Activated B cell treated with CpG ODN at 0.5 μM for 24 hours (primary cell): ENCODE data around the gene MTMR3. TPM values are rescaled to one million over a fixed set of nuclear protein-coding genes. Genes with fewer than 3 reads are reported as not detected.
"Not testable (repeated sequence)": the region's sequence is repeated elsewhere in the genome, so short reads cannot be mapped to it uniquely, and the experiment has no call there.

Experiments
- ATAC-seq: fragments of 200-7000 bp; cut with Tn5 transposase; one replicate; pipeline ENCODE4 v1.10.0; 2021; ENCODE audit warnings: low read depth, mild to moderate bottlenecking, moderate library complexity
- CTCF ChIA-PET: fragments of 350-600 bp; sonication (Branson Sonifier 250); formaldehyde crosslinking; loops from one replicate; lab custom pipeline; 2021; ENCODE audit warnings: antibody characterized with exemption; lab: Charles Lee
- POLR2A ChIA-PET: fragments of 350-600 bp; sonication (Branson Sonifier 250); formaldehyde crosslinking; loops from one replicate; lab custom pipeline; 2021; ENCODE audit warnings: antibody characterized with exemption; lab: Charles Lee
- DNase-seq: peaks from one replicate; pipeline ENCODE4 v3.0.0; 2022
- H3K27ac Mint-ChIP-seq: one replicate; pipeline ENCODE4 v1.8.0; 2020; ENCODE audit warnings: mixed read lengths
- H3K27me3 Mint-ChIP-seq: one replicate; pipeline ENCODE4 v1.8.0; 2021; ENCODE audit warnings: mixed read lengths
- H3K36me3 Mint-ChIP-seq: one replicate; pipeline ENCODE4 v1.8.0; 2021; ENCODE audit warnings: low read depth, mixed read lengths
- H3K4me1 Mint-ChIP-seq: one replicate; pipeline ENCODE4 v1.8.0; 2021; ENCODE audit warnings: mixed read lengths
- H3K4me3 Mint-ChIP-seq: one replicate; pipeline ENCODE4 v1.8.0; 2020; ENCODE audit warnings: mild to moderate bottlenecking, mixed read lengths
- H3K9me3 Mint-ChIP-seq: one replicate; pipeline ENCODE4 v1.8.0; 2020; ENCODE audit warnings: mixed read lengths
- intact Hi-C: fragments of 100-400 bp; cut with micrococcal nuclease; formaldehyde crosslinking; loops from one replicate; pipeline ENCODE4 v1.15.1; 2024
- total RNA-seq: library from RNA; stranded (reverse); gene quantifications from 2 replicates; pipeline ENCODE4 v1.2.3, GENCODE V29; 2022
- TF ChIP-seq, protein P1 (sequence below): fragments of 200-600 bp; IDR thresholded peaks from one replicate; pipeline ENCODE4 v1.8.0; 2022; ENCODE audit warnings: antibody characterized with exemption, mild to moderate bottlenecking

Gene MTMR3
- 34.8 and 36.6 TPM in 2 replicates for total RNA-seq

DNA sequence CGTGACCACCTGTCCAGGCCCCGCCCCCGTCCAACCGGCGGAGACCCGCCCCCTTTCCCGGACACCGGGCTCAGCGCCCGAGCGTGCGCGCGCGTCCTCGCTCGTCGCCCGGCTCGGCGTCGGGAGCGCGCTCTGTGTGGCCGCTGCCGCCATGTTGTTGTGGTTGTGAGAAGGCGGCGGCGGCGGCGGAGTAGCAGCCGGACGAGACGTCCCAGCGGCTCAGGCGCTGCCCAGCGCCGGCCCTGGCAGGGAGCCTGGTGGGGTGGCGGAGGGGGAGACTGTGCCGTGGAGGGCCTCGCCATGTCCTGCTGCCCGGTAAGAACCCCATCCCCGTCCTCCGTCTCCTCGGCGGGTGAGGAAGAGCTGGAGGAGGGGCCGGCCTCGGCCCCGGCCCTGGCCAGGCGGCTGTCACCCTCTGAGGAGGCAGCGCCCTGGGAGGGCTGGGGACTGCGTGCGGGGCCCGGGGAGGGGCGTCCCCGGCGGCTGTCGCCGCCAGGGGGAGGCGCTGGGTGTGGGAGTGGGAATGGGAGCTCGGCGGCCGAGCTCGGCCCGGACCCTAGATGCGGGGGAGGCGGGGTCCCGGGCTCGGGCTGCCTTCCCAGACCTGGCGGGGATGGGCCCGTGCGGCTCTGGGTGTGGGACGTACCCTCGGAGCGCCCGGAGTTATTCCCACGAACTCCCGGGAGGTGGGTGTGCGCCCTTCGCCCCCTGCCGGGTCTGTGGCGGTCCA lies at the start of gene MTMR3:
Gene MTMR3 (plus strand): TSS at position 130 of the 730 bp plus-strand sequence. CDS start 87,886 bp downstream, outside the sequence.
- CTCF ChIA-PET, result interaction anchor here (0.8 to 1.0 kb wide), 2 partner anchors 45 to 122 kb away, joined by 3 to 4 read pairs; partner anchors contain the start of gene ASCC2
- peaks cover 2% of the 10 kb centered on the region for H3K36me3 Mint-ChIP-seq

DNA sequence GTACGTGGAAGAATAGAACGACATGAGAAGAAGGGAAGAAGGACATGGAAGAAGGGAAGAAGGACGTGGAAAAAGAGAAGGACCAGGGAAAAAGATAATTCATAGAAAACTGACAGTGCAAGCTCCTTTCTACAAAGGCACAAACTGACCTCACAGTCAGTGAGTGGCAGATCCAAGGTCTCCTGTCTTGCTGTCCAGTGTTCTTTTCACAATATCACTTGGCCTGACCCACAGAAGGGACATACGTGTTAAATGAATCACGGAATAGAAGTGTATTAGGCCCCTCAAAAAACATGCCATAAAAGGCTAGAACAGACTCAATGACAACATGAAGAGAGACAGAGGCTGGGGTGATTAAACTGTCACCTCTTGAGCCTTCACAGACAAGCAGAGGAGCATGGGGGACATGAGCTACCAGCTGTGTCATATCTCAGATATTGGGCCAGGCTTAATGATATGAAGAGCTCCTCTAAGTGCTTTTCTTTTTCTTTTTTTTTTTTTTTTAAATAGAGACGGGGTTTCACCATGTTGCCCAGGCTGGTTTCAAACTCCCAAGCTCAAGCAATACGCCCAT lies 49.5 kb upstream of the MTMR3 start:
- POLR2A ChIA-PET, result interaction anchor here (0.7 kb wide), 1 partner anchor 19 kb away, joined by 3 read pairs; no protein-coding TSS in a partner anchor
- no peaks in the 10 kb centered on the region for H3K27me3 Mint-ChIP-seq
- DNase-seq (no peak), ATAC-seq (no peak)
- no peaks in the 10 kb centered on the region for H3K9me3 Mint-ChIP-seq
- TF ChIP-seq, protein P1, sequence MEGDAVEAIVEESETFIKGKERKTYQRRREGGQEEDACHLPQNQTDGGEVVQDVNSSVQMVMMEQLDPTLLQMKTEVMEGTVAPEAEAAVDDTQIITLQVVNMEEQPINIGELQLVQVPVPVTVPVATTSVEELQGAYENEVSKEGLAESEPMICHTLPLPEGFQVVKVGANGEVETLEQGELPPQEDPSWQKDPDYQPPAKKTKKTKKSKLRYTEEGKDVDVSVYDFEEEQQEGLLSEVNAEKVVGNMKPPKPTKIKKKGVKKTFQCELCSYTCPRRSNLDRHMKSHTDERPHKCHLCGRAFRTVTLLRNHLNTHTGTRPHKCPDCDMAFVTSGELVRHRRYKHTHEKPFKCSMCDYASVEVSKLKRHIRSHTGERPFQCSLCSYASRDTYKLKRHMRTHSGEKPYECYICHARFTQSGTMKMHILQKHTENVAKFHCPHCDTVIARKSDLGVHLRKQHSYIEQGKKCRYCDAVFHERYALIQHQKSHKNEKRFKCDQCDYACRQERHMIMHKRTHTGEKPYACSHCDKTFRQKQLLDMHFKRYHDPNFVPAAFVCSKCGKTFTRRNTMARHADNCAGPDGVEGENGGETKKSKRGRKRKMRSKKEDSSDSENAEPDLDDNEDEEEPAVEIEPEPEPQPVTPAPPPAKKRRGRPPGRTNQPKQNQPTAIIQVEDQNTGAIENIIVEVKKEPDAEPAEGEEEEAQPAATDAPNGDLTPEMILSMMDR, result no peak
- no peak overlapping the region for H3K4me3 Mint-ChIP-seq
- no peak overlapping the region for H3K27ac Mint-ChIP-seq
- intact Hi-C loops, result no loop called here
- peaks cover 40% of the 10 kb centered on the region for H3K4me1 Mint-ChIP-seq
- peaks cover 65% of the 10 kb centered on the region for H3K36me3 Mint-ChIP-seq
- CTCF ChIA-PET, result interaction anchor here (1.6 kb wide), 1 partner anchor 172 kb away, joined by 5 read pairs; no protein-coding TSS in a partner anchor

More for the DNA sequence above, at the start of gene MTMR3:
- H3K27me3 Mint-ChIP-seq, result peaks cover 3% of the 10 kb centered on the region
- POLR2A ChIA-PET, result interaction anchor here (0.6 to 1.7 kb wide), 7 partner anchors 13 to 117 kb away, joined by 3 to 19 read pairs (median 4); partner anchors contain the start of genes ASCC2, UQCR10 and ZMAT5
- peak; percentile 82 for ATAC-seq
- peaks cover 10% of the 10 kb centered on the region for H3K4me1 Mint-ChIP-seq
- peak within 1 kb of the TSS; percentile 83 for H3K27ac Mint-ChIP-seq
- intact Hi-C loops, result loop anchor here (1.0 to 10.0 kb wide), 8 partner anchors 34 to 998 kb away; partner anchors contain the start of genes ASCC2, NF2, PES1 and UQCR10
- TF ChIP-seq, protein P1, result no peak
- H3K4me3 Mint-ChIP-seq, result peak within 1 kb of the TSS; percentile 92
- H3K9me3 Mint-ChIP-seq, result no peaks in the 10 kb centered on the region
- DNase-seq, result peak; percentile 98

DNA sequence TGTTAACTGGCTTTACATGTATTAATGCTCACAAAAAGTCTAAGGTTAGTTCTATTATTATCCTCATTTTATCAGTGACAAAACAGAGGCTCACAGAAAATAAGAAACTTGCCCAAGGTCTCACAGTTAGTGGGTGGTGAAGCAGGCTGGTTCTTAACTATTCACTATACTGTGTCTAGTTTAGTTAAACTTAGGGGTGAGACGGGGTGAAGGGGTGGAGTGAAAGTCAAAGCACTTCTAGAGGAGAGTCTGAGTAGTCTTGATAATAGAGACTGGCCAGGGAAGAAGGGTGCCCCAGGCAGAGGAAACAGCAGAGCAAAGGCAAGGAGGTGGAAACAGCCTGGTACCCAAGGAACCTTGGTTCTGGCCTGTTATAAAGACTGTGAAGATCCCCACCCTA lies 48.9 kb upstream of the MTMR3 start:
- DNase-seq (no peak), ATAC-seq (no peak)
- TF ChIP-seq, protein P1, result no peak
- ChIA-PET POLR2A (interaction anchor here (0.7 kb wide), 1 partner anchor 18 kb away, joined by 3 read pairs; no protein-coding TSS in a partner anchor), CTCF (no interaction called here)
- Mint-ChIP-seq H3K36me3 (peaks cover 59% of the 10 kb centered on the region), H3K27ac (no peak overlapping the region), H3K4me1 (peaks cover 45% of the 10 kb centered on the region), H3K4me3 (no peak overlapping the region), H3K27me3 (no peaks in the 10 kb centered on the region), H3K9me3 (no peaks in the 10 kb centered on the region)
- intact Hi-C loops, result no loop called here

DNA sequence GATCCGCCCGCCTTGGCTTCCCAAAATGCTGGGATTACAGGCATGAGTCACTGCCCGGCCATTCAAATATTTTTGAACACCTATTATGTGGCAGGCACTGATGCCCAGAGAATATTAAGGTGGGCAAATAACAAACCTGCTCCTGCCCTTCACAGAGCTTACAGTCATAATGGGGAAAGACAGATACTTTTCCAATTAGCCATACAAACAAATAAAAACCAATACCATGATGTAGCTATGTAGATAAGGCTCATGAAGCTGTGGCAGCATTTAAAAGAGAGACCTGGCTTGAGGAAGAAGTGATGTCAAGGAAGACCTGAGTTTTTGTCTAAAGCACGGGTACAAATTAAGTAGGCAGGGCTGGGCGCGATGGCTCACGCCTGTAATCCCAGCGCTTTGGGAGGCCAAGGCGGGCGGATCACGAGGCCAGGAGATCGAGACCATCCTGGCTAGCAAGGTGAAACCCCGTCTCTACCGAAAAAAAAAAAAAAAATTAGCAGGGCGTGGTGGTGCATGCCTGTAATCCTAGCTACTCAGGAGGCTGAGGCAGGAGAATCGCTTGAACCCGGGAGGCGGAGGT lies 46.1 kb upstream of the MTMR3 start:
- ChIA-PET CTCF (interaction anchor here (2.7 kb wide), 1 partner anchor 169 kb away, joined by 12 read pairs; no protein-coding TSS in a partner anchor), POLR2A (interaction anchor here (0.6 to 0.9 kb wide), 3 partner anchors 168 to 757 kb away, joined by 3 read pairs; no protein-coding TSS in a partner anchor)
- H3K9me3 Mint-ChIP-seq, DNase-seq, ATAC-seq, H3K27ac Mint-ChIP-seq, H3K27me3 Mint-ChIP-seq: not testable (repeated sequence)
- intact Hi-C loops, result loop anchor here (5.0 kb wide), 2 partner anchors 100 to 450 kb away; partner anchors contain the start of gene AP1B1
- Mint-ChIP-seq H3K36me3 (peaks cover 34% of the 10 kb centered on the region), H3K4me1 (peaks cover 37% of the 10 kb centered on the region), H3K4me3 (peak overlapping the region; percentile 97)
